ENCODE data around the gene TUBA4A. TPM values are rescaled to one million over a fixed set of nuclear protein-coding genes. Genes with fewer than 3 reads are reported as not detected.
"Not testable (repeated sequence)": the region's sequence is repeated elsewhere in the genome, so short reads cannot be mapped to it uniquely, and the experiment has no call there.

The TUBA4A gene
- total RNA-seq, 2 donors from 2014 or later, result 25.6 to 25.9 TPM

- no peak for DNase-seq (ENCODE audit: low spot score)
- intact Hi-C loops (cut with DNase I), result no loop called here
These were observed 35.4 kb upstream of the TUBA4A start for GRCh38 chr2:219289195-219289536.

GRCh38 chr2:219287580-219288265 lies 34.0 kb upstream of the TUBA4A start:
- DNase-seq (ENCODE audit: low spot score), result peak; percentile 61
- intact Hi-C loops (cut with DNase I), result no loop called here

DNA sequence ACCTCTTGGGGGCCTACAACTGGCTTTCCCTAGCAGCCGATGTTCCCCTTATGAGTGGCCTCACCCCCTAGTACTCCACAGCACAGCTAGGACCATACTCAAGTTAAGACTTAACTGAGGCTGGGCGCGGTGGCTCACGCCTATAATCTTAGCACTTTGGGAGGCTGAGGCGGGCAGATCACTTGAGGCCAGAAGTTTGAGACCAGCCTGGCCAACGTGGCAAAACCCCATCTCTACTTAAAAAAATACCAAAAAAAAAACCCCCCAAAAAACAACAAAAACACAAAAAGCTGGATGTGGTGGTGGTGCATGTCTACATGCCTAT lies 33.4 kb upstream of the TUBA4A start:
- DNase-seq (ENCODE audit: low spot score); intact Hi-C loops (cut with DNase I): not testable (repeated sequence)

GRCh38 chr2:219286436-219287115 lies 32.9 kb upstream of the TUBA4A start:
- peak; percentile 68 for DNase-seq (ENCODE audit: low spot score)
- intact Hi-C loops (cut with DNase I), result no loop called here

- DNase-seq (ENCODE audit: low spot score), result peak; percentile 69
- intact Hi-C loops (cut with DNase I), result no loop called here
These were observed 32.2 kb upstream of the TUBA4A start for GRCh38 chr2:219285894-219286425.

DNA sequence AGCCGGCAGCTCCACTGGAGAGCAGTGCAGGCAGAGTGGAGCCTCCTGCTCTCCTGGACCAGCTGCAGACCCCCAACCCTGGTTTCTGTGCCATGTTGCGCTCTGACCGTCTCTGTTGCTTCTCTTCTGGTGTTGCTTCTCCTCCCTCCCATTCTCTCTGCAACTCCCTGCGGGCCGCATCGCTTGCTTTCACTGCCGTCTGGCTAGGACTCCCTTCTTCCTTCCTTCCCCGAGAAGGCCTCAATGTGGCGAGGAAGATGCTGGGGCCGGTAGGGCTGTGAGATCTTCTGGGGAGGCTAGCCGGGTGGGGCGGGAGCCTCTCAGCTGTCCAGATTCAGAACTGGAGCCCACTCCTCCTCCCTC lies 31.6 kb upstream of the TUBA4A start:
- intact Hi-C loops (cut with DNase I), result no loop called here
- no peak for DNase-seq (ENCODE audit: low spot score)

- intact Hi-C loops (cut with DNase I), result no loop called here
- peak; percentile 80 for DNase-seq (ENCODE audit: low spot score)
These were observed 31.0 kb upstream of the TUBA4A start for GRCh38 chr2:219284501-219285372.

- DNase-seq (ENCODE audit: low spot score), result peak; percentile 71
- intact Hi-C loops (cut with DNase I), result no loop called here
These were observed 29.3 kb upstream of the TUBA4A start for GRCh38 chr2:219282943-219283581.

DNA sequence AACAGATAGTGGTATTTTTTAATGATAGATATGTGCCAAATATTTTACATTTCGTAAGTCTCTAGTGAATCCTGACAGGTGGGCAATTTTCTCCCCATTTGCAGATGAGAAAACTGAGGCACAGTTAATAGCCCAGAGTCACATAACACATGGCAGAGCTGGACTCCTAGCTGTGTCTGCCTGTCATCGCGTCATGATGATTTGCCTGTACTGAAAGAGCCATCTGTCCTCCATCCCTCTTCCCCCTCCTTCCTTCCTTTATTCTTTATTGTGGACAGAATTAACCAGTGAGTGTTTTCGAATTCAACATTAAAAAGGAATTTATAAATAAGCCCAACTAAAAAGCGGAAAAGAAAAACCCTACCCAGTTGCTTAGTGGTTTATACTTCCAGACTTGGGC lies 28.7 kb upstream of the TUBA4A start:
- intact Hi-C loops (cut with DNase I), result no loop called here
- no peak for DNase-seq (ENCODE audit: low spot score)

DNA sequence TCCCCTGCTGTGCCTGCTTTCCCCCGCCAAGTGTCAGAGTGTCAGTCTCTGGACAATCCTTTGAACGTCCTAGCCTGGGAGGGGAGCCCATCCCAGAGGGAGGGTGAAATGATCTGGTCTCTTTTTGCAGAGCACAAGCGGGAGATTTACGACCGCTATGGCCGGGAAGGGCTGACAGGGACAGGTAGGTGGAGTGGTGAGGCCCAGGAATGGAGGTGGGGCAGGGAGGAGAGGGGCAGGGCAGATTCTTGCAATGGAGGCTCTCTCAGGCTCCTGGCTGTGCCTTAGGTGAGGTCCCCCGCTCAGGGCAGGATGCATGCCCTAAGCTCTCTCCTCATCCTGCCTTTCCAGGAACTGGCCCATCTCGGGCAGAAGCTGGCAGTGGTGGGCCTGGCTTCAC lies 27.9 kb upstream of the TUBA4A start:
- peak; percentile 59 for DNase-seq (ENCODE audit: low spot score)
- intact Hi-C loops (cut with DNase I), result no loop called here

GRCh38 chr2:219280651-219281050 lies 26.9 kb upstream of the TUBA4A start:
- peak; percentile 29 for DNase-seq (ENCODE audit: low spot score)
- intact Hi-C loops (cut with DNase I), result no loop called here

GRCh38 chr2:219279916-219280516 lies 26.3 kb upstream of the TUBA4A start:
- intact Hi-C loops (cut with DNase I), result loop anchor here in 1 of 2 donors (2.0 kb wide), 1 partner anchor 15 kb away; no protein-coding TSS in a partner anchor
- DNase-seq (ENCODE audit: low spot score), result peak; percentile 72

- peak; percentile 100 for DNase-seq (ENCODE audit: low spot score)
- intact Hi-C loops (cut with DNase I), result loop anchor here in 1 of 2 donors (2.0 kb wide), 1 partner anchor 15 kb away; no protein-coding TSS in a partner anchor
These were observed 25.6 kb upstream of the TUBA4A start, which contains the start of gene DNAJB2 for GRCh38 chr2:219279151-219279915. Gene DNAJB2 (plus strand): TSS chr2:219279366. CDS start chr2:219279834, 468 bp downstream.

DNA sequence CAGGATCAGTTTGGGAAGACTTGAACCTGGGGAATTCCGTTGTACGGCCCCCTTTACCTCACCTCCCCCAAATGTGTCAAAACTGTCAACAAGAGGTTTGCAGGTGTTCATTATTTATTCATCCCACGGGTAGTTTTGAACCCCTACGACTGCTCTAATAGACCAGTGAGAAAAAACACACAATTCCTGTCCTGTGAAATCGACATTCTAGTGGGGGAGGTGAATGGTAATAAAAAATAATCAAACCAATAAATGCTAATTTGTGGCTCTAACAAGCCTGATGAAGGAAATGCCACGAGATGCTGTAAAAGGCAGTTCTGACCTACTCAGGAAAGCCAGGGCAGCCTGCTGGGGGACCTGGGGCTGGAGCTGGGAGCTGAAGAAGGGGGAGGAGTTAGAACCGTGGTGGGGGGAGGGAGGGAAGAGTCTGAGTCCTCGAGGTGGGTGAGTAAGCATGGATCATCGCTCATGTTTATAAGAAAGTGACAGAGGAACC lies 25.0 kb upstream of the TUBA4A start:
- intact Hi-C loops (cut with DNase I), result loop anchor here in 1 of 2 donors (2.0 kb wide), 1 partner anchor 16 kb away; no protein-coding TSS in a partner anchor
- DNase-seq (ENCODE audit: low spot score), result no peak

DNA sequence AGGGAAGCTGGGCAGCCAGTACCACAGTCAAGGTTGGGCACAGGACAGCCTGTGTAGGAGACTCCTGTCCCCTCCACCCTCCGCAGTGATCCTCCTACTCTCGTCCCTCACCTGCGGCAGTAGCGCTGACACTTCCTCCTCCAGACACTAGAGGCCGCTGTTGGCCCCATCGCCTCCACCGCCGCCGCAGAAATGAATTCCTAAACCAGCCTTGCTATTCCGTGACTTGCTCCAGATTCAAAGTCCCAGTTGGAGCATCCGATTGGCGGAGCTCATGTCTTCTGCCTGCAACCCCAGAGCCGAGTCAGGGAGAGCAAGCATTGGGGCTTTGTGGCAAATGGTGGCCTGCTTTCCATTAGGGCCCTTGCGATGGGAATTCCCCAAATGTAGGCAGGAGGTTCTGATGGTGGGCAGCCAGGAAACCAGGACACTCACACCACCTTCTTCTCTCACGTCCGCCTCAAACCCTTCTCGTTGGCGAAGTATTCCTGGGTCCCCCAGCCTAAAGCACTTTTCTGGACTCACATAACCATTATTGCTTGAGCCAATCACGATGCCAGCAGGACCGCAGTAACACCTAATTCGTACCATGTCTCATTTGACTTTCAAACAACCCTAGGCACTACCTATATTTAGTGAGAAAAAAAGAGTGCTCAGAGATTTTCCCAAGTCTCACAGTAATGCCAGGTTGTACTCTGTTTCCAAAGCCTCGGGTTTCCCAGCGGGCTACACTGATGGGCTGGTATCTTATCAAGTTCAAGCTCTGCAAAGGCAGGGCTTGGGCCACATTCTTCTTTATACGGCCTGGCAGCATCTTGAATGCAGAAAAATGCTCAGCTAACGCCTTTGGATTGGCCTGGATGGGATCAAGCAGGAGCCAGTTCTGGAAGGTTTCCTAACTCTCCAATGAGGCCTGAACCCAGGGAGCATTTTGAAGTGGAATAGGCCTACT lies 24.3 kb upstream of the TUBA4A start:
- intact Hi-C loops (cut with DNase I), result loop anchor here in 1 of 2 donors (2.0 kb wide), 1 partner anchor 17 kb away; no protein-coding TSS in a partner anchor
- peak; percentile 90 for DNase-seq (ENCODE audit: low spot score)

GRCh38 chr2:219274361-219274921 lies 20.7 kb upstream of the TUBA4A start:
- intact Hi-C loops (cut with DNase I), result no loop called here

DNA sequence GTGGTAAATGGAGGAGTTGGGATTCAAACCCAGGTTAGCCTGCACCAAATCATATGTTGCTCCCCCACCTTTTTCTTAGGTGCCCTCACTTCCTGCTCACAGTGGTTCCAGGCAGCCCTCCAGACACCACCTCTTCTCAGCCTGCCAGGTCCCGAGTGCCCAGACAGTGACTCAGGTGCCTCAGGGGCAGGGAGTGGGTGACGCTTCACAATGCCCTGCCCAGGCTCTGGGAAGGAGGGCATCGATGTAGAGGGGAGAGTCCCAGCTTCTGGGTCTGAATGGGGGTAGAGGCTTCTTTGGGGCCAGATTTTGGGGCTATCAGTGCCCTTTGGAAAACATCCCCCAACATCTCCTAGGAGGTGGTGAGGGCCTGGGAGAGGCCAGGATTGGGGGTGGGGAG lies 20.2 kb upstream of the TUBA4A start:
- intact Hi-C loops (cut with DNase I), result no loop called here
- no peak for DNase-seq (ENCODE audit: low spot score)

More at GRCh38 chr2:219274361-219274921, 20.7 kb upstream of the TUBA4A start:
- DNase-seq (ENCODE audit: low spot score), result no peak

Measured in posterior vena cava (tissue), 2 donors.